SK-N-SH (cell line): ENCODE measurements around the gene DRGX.

Source experiments
- FOXM1 ChIP-seq: IDR thresholded peaks from 2 replicates; pipeline ENCODE4 v1.4.0; 2012; ENCODE audit warnings: low read depth, mild to moderate bottlenecking
- JUND ChIP-seq: IDR thresholded peaks from 2 replicates; pipeline ENCODE4 v1.4.0; 2012
- MXI1 ChIP-seq: IDR thresholded peaks from 2 replicates; pipeline ENCODE4 v1.6.1; 2012; ENCODE audit warnings: mild to moderate bottlenecking, low read depth, low read length, improper control_type of control experiment
- SIN3A ChIP-seq: IDR thresholded peaks from 2 replicates; pipeline ENCODE4 v1.6.1; 2012; ENCODE audit warnings: low read depth, mild to moderate bottlenecking, low read length, moderate library complexity, borderline replicate concordance
- SMC3 ChIP-seq: IDR thresholded peaks from 2 replicates; pipeline ENCODE4 v1.6.1; 2012; ENCODE audit warnings: low read depth, low read length, improper control_type of control experiment
- TF ChIP-seq, protein P1 (sequence below): fragments of 150-350 bp; IDR thresholded peaks from 2 replicates; pipeline ENCODE4 v1.6.1; 2017; ENCODE audit warnings: antibody characterized with exemption, low read length, low read depth, borderline replicate concordance
- TF ChIP-seq, protein P2 (sequence below): fragments of 200-600 bp; sonication (generic); IDR thresholded peaks from 2 replicates; pipeline ENCODE4 v1.6.1; 2017; ENCODE audit warnings: antibody characterized with exemption, mild to moderate bottlenecking, moderate library complexity
- TF ChIP-seq, protein P3 (sequence below): fragments of 150-350 bp; IDR thresholded peaks from 2 replicates; pipeline ENCODE4 v1.6.1; 2016; ENCODE audit warnings: mild to moderate bottlenecking, low read depth, low read length

DNA sequence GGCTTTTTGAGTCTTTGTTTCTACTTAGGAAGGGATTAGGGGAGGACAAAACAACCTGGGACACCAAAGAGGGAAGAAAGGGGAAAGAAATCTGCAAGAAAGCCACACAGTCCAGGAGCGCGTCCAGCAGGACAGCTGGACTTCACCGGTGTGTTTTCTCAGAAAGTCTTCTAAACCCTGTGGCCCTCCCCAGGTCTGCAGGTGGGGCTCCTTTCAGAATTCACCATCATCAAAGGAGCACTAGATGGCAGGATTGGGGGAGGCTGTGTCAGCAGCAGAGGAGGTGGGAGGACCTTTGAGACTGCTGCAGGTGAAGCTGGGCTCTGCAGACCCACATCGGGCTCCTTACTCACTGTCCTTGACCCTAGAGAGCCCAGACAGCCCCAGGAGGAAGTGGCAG lies 13.9 kb upstream of the DRGX start:
- TF ChIP-seq, protein P1, sequence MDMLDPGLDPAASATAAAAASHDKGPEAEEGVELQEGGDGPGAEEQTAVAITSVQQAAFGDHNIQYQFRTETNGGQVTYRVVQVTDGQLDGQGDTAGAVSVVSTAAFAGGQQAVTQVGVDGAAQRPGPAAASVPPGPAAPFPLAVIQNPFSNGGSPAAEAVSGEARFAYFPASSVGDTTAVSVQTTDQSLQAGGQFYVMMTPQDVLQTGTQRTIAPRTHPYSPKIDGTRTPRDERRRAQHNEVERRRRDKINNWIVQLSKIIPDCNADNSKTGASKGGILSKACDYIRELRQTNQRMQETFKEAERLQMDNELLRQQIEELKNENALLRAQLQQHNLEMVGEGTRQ: no peak
- TF ChIP-seq, protein P2, sequence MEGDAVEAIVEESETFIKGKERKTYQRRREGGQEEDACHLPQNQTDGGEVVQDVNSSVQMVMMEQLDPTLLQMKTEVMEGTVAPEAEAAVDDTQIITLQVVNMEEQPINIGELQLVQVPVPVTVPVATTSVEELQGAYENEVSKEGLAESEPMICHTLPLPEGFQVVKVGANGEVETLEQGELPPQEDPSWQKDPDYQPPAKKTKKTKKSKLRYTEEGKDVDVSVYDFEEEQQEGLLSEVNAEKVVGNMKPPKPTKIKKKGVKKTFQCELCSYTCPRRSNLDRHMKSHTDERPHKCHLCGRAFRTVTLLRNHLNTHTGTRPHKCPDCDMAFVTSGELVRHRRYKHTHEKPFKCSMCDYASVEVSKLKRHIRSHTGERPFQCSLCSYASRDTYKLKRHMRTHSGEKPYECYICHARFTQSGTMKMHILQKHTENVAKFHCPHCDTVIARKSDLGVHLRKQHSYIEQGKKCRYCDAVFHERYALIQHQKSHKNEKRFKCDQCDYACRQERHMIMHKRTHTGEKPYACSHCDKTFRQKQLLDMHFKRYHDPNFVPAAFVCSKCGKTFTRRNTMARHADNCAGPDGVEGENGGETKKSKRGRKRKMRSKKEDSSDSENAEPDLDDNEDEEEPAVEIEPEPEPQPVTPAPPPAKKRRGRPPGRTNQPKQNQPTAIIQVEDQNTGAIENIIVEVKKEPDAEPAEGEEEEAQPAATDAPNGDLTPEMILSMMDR: no peak
- TF ChIP-seq, protein P3, sequence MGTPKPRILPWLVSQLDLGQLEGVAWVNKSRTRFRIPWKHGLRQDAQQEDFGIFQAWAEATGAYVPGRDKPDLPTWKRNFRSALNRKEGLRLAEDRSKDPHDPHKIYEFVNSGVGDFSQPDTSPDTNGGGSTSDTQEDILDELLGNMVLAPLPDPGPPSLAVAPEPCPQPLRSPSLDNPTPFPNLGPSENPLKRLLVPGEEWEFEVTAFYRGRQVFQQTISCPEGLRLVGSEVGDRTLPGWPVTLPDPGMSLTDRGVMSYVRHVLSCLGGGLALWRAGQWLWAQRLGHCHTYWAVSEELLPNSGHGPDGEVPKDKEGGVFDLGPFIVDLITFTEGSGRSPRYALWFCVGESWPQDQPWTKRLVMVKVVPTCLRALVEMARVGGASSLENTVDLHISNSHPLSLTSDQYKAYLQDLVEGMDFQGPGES: no peak
- no peak for TF ChIP-seq MXI1
- no peak for TF ChIP-seq FOXM1
- no peak for TF ChIP-seq JUND
- TF ChIP-seq SMC3: no peak
- no peak for TF ChIP-seq SIN3A
